ENCODE results near the gene EIF5A2. TPM values are rescaled to one million over a fixed set of nuclear protein-coding genes. Genes with fewer than 3 reads are reported as not detected.

Gene EIF5A2
- total RNA-seq, 1 donor: 3.4 TPM

- H3K9me3 ChIP-seq (ENCODE audit: low read depth, low read length): no peaks in the 10 kb centered on the region
- no peak overlapping the region for H3K4me3 ChIP-seq (ENCODE audit: low read length)
- H3K4me1 ChIP-seq (ENCODE audit: insufficient read depth, low read length): no peaks in the 10 kb centered on the region
- peaks cover 15% of the 10 kb centered on the region for H3K27me3 ChIP-seq (ENCODE audit: insufficient read depth, low read length)
Observed at GRCh38 chr3:170844377-170844776, 64.1 kb downstream of the EIF5A2 start.

GRCh38 chr3:170840291-170840859 lies 68.1 kb downstream of the EIF5A2 start:
- Histone ChIP-seq H3K27me3 (ENCODE audit: insufficient read depth, low read length) (peaks cover 26% of the 10 kb centered on the region), H3K4me3 (ENCODE audit: low read length) (no peak overlapping the region), H3K4me1 (ENCODE audit: insufficient read depth, low read length) (no peaks in the 10 kb centered on the region), H3K9me3 (ENCODE audit: low read depth, low read length) (no peaks in the 10 kb centered on the region)

DNA sequence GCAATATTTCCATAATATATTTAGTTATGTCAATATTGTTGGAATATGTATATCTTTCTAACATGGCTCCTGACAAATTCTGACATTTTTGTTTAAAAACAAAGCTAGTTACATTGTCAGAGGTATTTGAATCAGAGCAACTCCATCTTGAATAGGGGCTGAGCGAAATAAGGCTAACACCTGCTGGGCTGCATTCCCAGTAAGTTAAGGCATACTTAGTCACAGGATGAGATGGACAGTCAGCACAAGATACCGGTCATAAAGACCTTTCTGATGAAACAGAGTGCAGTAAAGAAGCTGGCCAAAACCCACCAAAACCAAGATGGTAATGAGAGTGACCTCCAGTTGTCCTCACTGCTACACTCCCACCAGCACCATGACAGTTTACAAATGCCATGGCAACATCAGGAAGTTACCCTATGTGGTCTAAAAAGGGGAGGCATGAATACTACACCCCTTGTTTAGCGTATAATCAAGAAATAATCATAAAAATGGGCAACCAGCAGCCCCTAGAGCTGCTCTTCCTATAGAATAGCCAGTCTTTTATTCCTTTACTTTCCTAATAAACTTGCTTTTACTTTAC lies 68.8 kb downstream of the EIF5A2 start:
- no peaks in the 10 kb centered on the region for H3K9me3 ChIP-seq (ENCODE audit: low read depth, low read length)
- no peaks in the 10 kb centered on the region for H3K4me1 ChIP-seq (ENCODE audit: insufficient read depth, low read length)
- peaks cover 21% of the 10 kb centered on the region for H3K27me3 ChIP-seq (ENCODE audit: insufficient read depth, low read length)
- no peak overlapping the region for H3K4me3 ChIP-seq (ENCODE audit: low read length)

Other genes with a start within 250 kb of the EIF5A2 start
- gene RPL22L1, start 38.4 kb downstream of the EIF5A2 start, total RNA-seq: 131 TPM
- gene SLC2A2, start 118.1 kb upstream of the EIF5A2 start, total RNA-seq: not detected